HG03135 (cell line): Measurements from ENCODE around the gene PSAPL1.

Source experiments
- ATAC-seq: cut with Tn5 transposase; IDR thresholded peaks from one replicate; pipeline ENCODE4 v1.9.1; 2021; ENCODE audit warnings: mild to moderate bottlenecking, moderate library complexity; ENCODE audit not compliant: unreplicated experiment

Gene PSAPL1

GRCh38 chr4:7431696-7432530, 2.8 kb downstream of the PSAPL1 start:
- no peak for ATAC-seq

GRCh38 chr4:7430965-7431695, 3.6 kb downstream of the PSAPL1 start:
- no peak for ATAC-seq

GRCh38 chr4:7430368-7430964, 4.3 kb downstream of the PSAPL1 start:
- ATAC-seq = no peak

GRCh38 chr4:7429601-7430078, 5.1 kb downstream of the PSAPL1 start:
- no peak for ATAC-seq

GRCh38 chr4:7429069-7429416, 5.7 kb downstream of the PSAPL1 start:
- no peak for ATAC-seq

- no peak for ATAC-seq
These were observed 6.3 kb downstream of the PSAPL1 start for GRCh38 chr4:7428261-7429068.

GRCh38 chr4:7427831-7428260, 6.9 kb downstream of the PSAPL1 start:
- no peak for ATAC-seq

GRCh38 chr4:7427361-7427760, 7.4 kb downstream of the PSAPL1 start:
- ATAC-seq = no peak

- no peak for ATAC-seq
These were observed 8.1 kb downstream of the PSAPL1 start for GRCh38 chr4:7426525-7427171.

- ATAC-seq = no peak
These were observed 8.9 kb downstream of the PSAPL1 start for GRCh38 chr4:7425591-7426468.

GRCh38 chr4:7425124-7425523, 9.6 kb downstream of the PSAPL1 start:
- ATAC-seq = no peak

- no peak for ATAC-seq
These were observed 10.1 kb downstream of the PSAPL1 start for GRCh38 chr4:7424553-7425111.

- ATAC-seq = no peak
These were observed 10.8 kb downstream of the PSAPL1 start for GRCh38 chr4:7423801-7424552.

- ATAC-seq = no peak
These were observed 11.3 kb downstream of the PSAPL1 start for GRCh38 chr4:7423391-7423790.

- ATAC-seq = no peak
These were observed 11.9 kb downstream of the PSAPL1 start for GRCh38 chr4:7422898-7423180.

- no peak for ATAC-seq
These were observed 12.4 kb downstream of the PSAPL1 start for GRCh38 chr4:7422151-7422897.

GRCh38 chr4:7421356-7422150, 13.2 kb downstream of the PSAPL1 start:
- no peak for ATAC-seq
